GM23338 (cell line): ENCODE data around the gene GNB5. TPM values are rescaled to one million over a fixed set of nuclear protein-coding genes. Genes with fewer than 3 reads are reported as not detected.

ENCODE experiments used
- NANOG ChIP-seq: IDR thresholded peaks from 2 replicates; pipeline ENCODE4 v1.6.1; 2016; ENCODE audit warnings: antibody characterized with exemption, borderline replicate concordance
- REST ChIP-seq: IDR thresholded peaks from one replicate; pipeline ENCODE4 v1.6.1; 2018; ENCODE audit warnings: antibody characterized with exemption; ENCODE audit not compliant: unreplicated experiment
- ZNF462 ChIP-seq: fragments of 250-450 bp; sonication (Bioruptor Pico); IDR thresholded peaks from 2 replicates; pipeline ENCODE4 v1.5.0; 2020; ENCODE audit warnings: mild to moderate bottlenecking, moderate library complexity
- polyA plus RNA-seq: library from polyadenylated mRNA; unstranded; fragments of >200 nt; fragmentation: Nextera tagmentation; extraction: Ambion mirVana; gene quantifications from 2 replicates; pipeline ENCODE4 v1.2.1, GENCODE V29; 2016
- total RNA-seq: library from RNA; depleted of rRNA; stranded (reverse); fragments of >200 nt; shearing (Covaris generic); gene quantifications from 2 replicates; pipeline ENCODE4 v1.2.3, GENCODE V29; 2014

GNB5 gene
- total and polyA plus RNA-seq, 2 experiments from 2014 or later: 23.0 to 40.8 TPM

GRCh38 chr15:52115598-52116427 lies 75.4 kb downstream of the GNB5 start (continued):
- TF ChIP-seq ZNF462 (CRISPR knock-in tag): no peak
- TF ChIP-seq NANOG: no peak
- no peak for TF ChIP-seq REST
